Fibroblast of lung (primary cell): ENCODE data around the gene EGFL8.

Experiments used
- EZH2 ChIP-seq: IDR thresholded peaks from 2 replicates; pipeline ENCODE4 v1.5.1; 2012; ENCODE audit warnings: low read length, control low read depth, mild to moderate bottlenecking; ENCODE audit errors: missing control alignments
- TF ChIP-seq, protein P1 (sequence below), 2 donors: IDR thresholded peaks in 1 of 2; conservative IDR thresholded peaks in 1 of 2; 1 replicate in 1 of 2; 2 replicates in 1 of 2; pipeline ENCODE4 v1.5.1; 2011 to 2012; ENCODE audit warnings: low read length in 2 of 2, control low read depth in 1 of 2, inconsistent platforms in 1 of 2, low read depth in 1 of 2, mild to moderate bottlenecking in 1 of 2

DNA sequence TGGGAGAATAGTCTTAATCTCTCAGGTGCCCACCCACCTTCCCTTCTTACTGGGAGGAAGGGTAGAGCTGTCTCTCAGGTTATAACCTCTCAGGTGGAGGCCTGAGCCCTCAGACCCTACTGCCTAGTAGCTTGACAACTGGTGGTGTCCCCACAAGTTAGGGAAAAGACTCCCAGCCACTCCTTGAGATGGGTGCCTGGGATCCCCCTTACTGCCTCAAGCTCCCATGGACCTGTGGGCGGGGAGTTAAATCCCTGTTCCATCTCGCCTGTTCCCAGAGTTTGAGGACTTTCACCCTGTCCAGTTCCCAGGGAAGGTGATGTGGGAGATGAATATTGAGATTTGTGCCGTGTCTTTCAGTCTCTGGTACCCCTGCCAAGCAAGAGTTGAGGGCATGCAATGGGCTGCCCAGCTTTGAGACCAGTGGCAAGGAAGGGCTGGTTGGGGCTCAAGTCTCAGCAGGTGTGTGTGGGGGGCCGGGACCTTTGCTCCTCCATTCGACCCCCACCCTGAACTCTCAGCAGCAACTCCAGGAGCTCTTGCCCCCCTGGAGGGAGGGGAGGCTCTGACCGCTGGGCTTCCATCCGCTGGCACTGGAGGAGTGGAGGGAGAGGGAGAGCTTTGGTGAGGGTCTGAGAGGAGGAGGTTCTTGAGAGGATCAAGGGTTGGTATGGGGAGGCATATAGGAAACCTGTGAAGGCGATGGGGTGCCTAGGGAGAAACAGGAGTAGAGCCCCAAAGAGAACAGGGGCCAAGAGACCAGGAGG lies 26.7 kb downstream of the EGFL8 start:
- TF ChIP-seq, protein P1, sequence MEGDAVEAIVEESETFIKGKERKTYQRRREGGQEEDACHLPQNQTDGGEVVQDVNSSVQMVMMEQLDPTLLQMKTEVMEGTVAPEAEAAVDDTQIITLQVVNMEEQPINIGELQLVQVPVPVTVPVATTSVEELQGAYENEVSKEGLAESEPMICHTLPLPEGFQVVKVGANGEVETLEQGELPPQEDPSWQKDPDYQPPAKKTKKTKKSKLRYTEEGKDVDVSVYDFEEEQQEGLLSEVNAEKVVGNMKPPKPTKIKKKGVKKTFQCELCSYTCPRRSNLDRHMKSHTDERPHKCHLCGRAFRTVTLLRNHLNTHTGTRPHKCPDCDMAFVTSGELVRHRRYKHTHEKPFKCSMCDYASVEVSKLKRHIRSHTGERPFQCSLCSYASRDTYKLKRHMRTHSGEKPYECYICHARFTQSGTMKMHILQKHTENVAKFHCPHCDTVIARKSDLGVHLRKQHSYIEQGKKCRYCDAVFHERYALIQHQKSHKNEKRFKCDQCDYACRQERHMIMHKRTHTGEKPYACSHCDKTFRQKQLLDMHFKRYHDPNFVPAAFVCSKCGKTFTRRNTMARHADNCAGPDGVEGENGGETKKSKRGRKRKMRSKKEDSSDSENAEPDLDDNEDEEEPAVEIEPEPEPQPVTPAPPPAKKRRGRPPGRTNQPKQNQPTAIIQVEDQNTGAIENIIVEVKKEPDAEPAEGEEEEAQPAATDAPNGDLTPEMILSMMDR (conservative IDR thresholded peaks at IDR 0.05 in 1 of 2, IDR thresholded peaks at IDR 0.05 in 1 of 2; ENCODE audit: low read depth in 1 of 2, low read length in 2 of 2), result no peak
- no peak for TF ChIP-seq EZH2
